Endothelial cell of umbilical vein (primary cell): Measurements from ENCODE around the gene CHTF8.

Experiments
- EZH2 ChIP-seq: IDR thresholded peaks from 2 replicates; pipeline ENCODE4 v1.6.1; 2012; ENCODE audit warnings: borderline replicate concordance, low read depth, mild to moderate bottlenecking, moderate library complexity, low read length, inconsistent platforms; ENCODE audit not compliant: severe bottlenecking
- POLR2A ChIP-seq: IDR thresholded peaks from 2 replicates; pipeline ENCODE4 v1.6.1; 2012; ENCODE audit warnings: low read depth, mild to moderate bottlenecking, control low read depth, low read length
- TF ChIP-seq, protein P1 (sequence below), 2 donors: IDR thresholded peaks; 1 replicate in 1 of 2; 2 replicates in 1 of 2; pipeline ENCODE4 v1.5.1; 2011; ENCODE audit warnings: low read length in 2 of 2, mild to moderate bottlenecking in 2 of 2, moderate library complexity in 2 of 2, control low read depth in 1 of 2, inconsistent platforms in 1 of 2, low read depth in 1 of 2; ENCODE audit not compliant: insufficient read depth in 1 of 2; ENCODE audit errors: extremely low read depth in 1 of 2
- TF ChIP-seq, protein P2 (sequence below): IDR thresholded peaks from 2 replicates; pipeline ENCODE4 v1.6.1; 2011; ENCODE audit not compliant: insufficient read depth, insufficient read length

GRCh38 chr16:69123910-69124309 lies 8.5 kb downstream of the CHTF8 start:
- TF ChIP-seq, protein P1, sequence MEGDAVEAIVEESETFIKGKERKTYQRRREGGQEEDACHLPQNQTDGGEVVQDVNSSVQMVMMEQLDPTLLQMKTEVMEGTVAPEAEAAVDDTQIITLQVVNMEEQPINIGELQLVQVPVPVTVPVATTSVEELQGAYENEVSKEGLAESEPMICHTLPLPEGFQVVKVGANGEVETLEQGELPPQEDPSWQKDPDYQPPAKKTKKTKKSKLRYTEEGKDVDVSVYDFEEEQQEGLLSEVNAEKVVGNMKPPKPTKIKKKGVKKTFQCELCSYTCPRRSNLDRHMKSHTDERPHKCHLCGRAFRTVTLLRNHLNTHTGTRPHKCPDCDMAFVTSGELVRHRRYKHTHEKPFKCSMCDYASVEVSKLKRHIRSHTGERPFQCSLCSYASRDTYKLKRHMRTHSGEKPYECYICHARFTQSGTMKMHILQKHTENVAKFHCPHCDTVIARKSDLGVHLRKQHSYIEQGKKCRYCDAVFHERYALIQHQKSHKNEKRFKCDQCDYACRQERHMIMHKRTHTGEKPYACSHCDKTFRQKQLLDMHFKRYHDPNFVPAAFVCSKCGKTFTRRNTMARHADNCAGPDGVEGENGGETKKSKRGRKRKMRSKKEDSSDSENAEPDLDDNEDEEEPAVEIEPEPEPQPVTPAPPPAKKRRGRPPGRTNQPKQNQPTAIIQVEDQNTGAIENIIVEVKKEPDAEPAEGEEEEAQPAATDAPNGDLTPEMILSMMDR (IDR thresholded peaks at IDR 0.05; ENCODE audit: extremely low read depth in 1 of 2, insufficient read depth in 1 of 2, low read depth in 1 of 2, low read length in 2 of 2): peak; percentile 49
- TF ChIP-seq, protein P2, sequence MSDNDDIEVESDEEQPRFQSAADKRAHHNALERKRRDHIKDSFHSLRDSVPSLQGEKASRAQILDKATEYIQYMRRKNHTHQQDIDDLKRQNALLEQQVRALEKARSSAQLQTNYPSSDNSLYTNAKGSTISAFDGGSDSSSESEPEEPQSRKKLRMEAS: no peak
- TF ChIP-seq EZH2: no peak
- peak; percentile 26 for TF ChIP-seq POLR2A
